LNCAP (cell line): Measurements from ENCODE around the gene GPR157.

Source experiments
- TF ChIP-seq, protein P1 (sequence below): fragments of 450-650 bp; IDR thresholded peaks from 2 replicates; pipeline ENCODE4 v1.5.1; 2017; ENCODE audit warnings: mild to moderate bottlenecking

Gene GPR157

DNA sequence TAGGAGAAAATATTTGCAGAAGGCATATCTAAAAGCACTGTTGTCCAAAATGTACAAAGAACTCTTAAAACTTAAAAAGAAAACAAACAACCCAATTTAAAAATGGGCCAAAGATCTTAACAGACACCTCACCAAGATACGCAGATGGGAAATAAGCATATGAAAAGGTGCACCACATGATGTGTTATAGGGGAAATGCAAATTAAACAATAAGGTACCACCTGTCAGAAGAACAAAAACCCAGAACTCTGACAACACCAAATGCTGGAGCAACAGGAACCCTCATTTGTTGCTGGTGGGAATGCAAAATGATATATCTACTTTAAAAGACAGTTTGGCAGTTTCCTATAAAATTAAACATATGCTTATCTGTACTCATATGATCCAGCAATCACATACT lies 77.5 kb downstream of the GPR157 start:
- TF ChIP-seq, protein P1, sequence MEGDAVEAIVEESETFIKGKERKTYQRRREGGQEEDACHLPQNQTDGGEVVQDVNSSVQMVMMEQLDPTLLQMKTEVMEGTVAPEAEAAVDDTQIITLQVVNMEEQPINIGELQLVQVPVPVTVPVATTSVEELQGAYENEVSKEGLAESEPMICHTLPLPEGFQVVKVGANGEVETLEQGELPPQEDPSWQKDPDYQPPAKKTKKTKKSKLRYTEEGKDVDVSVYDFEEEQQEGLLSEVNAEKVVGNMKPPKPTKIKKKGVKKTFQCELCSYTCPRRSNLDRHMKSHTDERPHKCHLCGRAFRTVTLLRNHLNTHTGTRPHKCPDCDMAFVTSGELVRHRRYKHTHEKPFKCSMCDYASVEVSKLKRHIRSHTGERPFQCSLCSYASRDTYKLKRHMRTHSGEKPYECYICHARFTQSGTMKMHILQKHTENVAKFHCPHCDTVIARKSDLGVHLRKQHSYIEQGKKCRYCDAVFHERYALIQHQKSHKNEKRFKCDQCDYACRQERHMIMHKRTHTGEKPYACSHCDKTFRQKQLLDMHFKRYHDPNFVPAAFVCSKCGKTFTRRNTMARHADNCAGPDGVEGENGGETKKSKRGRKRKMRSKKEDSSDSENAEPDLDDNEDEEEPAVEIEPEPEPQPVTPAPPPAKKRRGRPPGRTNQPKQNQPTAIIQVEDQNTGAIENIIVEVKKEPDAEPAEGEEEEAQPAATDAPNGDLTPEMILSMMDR, result no peak

DNA sequence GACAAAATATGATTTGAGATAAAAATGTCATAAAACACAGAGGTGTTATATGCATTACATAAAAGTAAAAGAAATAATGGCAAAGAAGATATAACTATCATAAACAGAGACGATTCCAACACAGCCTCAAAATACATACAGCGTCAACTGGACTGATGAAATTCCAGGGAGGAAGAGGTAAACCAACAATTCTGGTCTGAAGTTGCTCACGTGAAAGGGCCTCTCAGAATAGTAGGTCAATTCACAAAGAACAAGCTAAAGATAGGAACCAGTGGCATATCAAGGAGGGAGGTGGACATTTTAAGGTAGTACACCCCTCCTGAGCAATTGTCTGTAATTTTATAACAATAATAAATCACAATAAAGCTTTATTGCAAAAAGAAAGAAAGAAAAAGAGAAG lies 78.1 kb downstream of the GPR157 start:
- TF ChIP-seq, protein P1, result no peak
